Natural killer cell (primary cell): ENCODE results near the gene OR4F17. TPM values are rescaled to one million over a fixed set of nuclear protein-coding genes. Genes with fewer than 3 reads are reported as not detected.
A peak's percentile ranks its signal among the peaks of the same experiment; 100 is the strongest.
"Not testable (repeated sequence)": the region's sequence is repeated elsewhere in the genome, so short reads cannot be mapped to it uniquely, and the experiment has no call there.

Source experiments
- ATAC-seq, 3 donors: fragments of 150-1000 bp in 2 of 3; fragments of 200-7000 bp in 1 of 3; cut with Tn5 transposase; 1 replicate in 1 of 3; 2 replicates in 2 of 3; pipeline ENCODE4 v1.10.0; 2021; ENCODE audit warnings: mild to moderate bottlenecking in 2 of 3, moderate library complexity in 2 of 3
- DNase-seq, 2 donors: peaks; one replicate each; pipeline versions ENCODE4 v3.0.0 to v3.0.0-alpha.2; 2013 to 2021; ENCODE audit warnings: mixed read lengths in 1 of 2
- H3K27ac ChIP-seq: one replicate; pipeline ENCODE4 v1.5.1; 2013; ENCODE audit warnings: mild to moderate bottlenecking, low read length
- H3K27me3 ChIP-seq: one replicate; pipeline ENCODE4 v1.6.1; 2013; ENCODE audit warnings: low read length; ENCODE audit not compliant: control insufficient read depth, insufficient read depth
- H3K36me3 ChIP-seq: one replicate; pipeline ENCODE4 v1.6.1; 2013; ENCODE audit warnings: low read length; ENCODE audit not compliant: control insufficient read depth, insufficient read depth
- H3K4me1 ChIP-seq: one replicate; pipeline ENCODE4 v1.6.1; 2013; ENCODE audit warnings: low read length; ENCODE audit not compliant: control insufficient read depth, insufficient read depth
- H3K4me3 ChIP-seq: one replicate; pipeline ENCODE4 v1.5.1; 2013; ENCODE audit warnings: low read length
- H3K9me3 ChIP-seq: one replicate; pipeline ENCODE4 v1.6.1; 2013; ENCODE audit warnings: low read length; ENCODE audit not compliant: control insufficient read depth, insufficient read depth
- H3K27ac Mint-ChIP-seq, 2 donors: one replicate each; pipeline ENCODE4 v1.8.0; 2022; ENCODE audit warnings: mild to moderate bottlenecking in 2 of 2, mixed read lengths in 2 of 2, moderate library complexity in 1 of 2
- H3K27me3 Mint-ChIP-seq, 2 donors: one replicate each; pipeline ENCODE4 v1.8.0; 2022; ENCODE audit warnings: low read depth in 2 of 2, mixed read lengths in 2 of 2
- H3K36me3 Mint-ChIP-seq: one replicate; pipeline ENCODE4 v1.8.0; 2022; ENCODE audit warnings: mixed read lengths
- H3K4me1 Mint-ChIP-seq, 2 donors: one replicate each; pipeline ENCODE4 v1.8.0; 2022; ENCODE audit warnings: mixed read lengths in 2 of 2
- H3K4me3 Mint-ChIP-seq: one replicate; pipeline ENCODE4 v1.8.0; 2022; ENCODE audit warnings: mild to moderate bottlenecking, moderate library complexity, mixed read lengths
- H3K9me3 Mint-ChIP-seq, 2 donors: one replicate each; pipeline ENCODE4 v1.8.0; 2022; ENCODE audit warnings: mixed read lengths in 2 of 2
- WGBS: methylation state at CpG from one replicate; pipeline ENCODE4 v1.1.7; 2013; ENCODE audit warnings: missing lambda C conversion rate; ENCODE audit not compliant: insufficient coverage; 5-methylcytosine and 5-hydroxymethylcytosine counted together
- intact Hi-C: fragments of 100-400 bp; cut with micrococcal nuclease; formaldehyde crosslinking; loops from one replicate; pipeline ENCODE4 v1.14.2; 2022
- total RNA-seq, 4 donors: library from RNA; stranded (reverse); fragments of 120-200 nt in 1 of 4; gene quantifications; one replicate each; pipeline versions ENCODE4 v1.2.3 to v1.2.4, GENCODE V29; 2013 to 2022

OR4F17 gene, protein sequence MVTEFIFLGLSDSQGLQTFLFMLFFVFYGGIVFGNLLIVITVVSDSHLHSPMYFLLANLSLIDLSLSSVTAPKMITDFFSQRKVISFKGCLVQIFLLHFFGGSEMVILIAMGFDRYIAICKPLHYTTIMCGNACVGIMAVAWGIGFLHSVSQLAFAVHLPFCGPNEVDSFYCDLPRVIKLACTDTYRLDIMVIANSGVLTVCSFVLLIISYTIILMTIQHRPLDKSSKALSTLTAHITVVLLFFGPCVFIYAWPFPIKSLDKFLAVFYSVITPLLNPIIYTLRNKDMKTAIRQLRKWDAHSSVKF
- not detected for total RNA-seq
- not detected for total RNA-seq (2013)

DNA sequence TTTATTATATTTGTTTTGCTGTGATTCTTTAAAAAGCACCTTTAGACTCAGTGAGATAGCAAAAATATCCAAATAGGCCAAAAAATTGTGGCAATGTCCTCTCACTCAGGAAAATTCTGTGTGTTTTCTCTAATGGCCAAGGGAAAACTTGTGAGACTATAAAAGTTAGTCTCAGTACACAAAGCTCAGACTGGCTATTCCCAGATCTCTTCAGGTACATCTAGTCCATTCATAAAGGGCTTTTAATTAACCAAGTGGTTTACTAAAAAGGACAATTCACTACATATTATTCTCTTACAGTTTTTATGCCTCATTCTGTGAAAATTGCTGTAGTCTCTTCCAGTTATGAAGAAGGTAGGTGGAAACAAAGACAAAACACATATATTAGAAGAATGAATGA lies at the start of gene OR4F17:
TSS of gene OR4F17 (plus strand) at position 301 of the 400 bp plus-strand sequence. CDS start 3,575 bp downstream, outside the sequence.
- H3K27me3 ChIP-seq, H3K4me3 Mint-ChIP-seq, H3K4me1 ChIP-seq, DNase-seq, H3K36me3 Mint-ChIP-seq, H3K36me3 ChIP-seq, H3K9me3 Mint-ChIP-seq, H3K27me3 Mint-ChIP-seq, ATAC-seq, H3K4me1 Mint-ChIP-seq, H3K4me3 ChIP-seq, intact Hi-C loops, H3K27ac ChIP-seq, H3K9me3 ChIP-seq, H3K27ac Mint-ChIP-seq: not testable (repeated sequence)

DNA sequence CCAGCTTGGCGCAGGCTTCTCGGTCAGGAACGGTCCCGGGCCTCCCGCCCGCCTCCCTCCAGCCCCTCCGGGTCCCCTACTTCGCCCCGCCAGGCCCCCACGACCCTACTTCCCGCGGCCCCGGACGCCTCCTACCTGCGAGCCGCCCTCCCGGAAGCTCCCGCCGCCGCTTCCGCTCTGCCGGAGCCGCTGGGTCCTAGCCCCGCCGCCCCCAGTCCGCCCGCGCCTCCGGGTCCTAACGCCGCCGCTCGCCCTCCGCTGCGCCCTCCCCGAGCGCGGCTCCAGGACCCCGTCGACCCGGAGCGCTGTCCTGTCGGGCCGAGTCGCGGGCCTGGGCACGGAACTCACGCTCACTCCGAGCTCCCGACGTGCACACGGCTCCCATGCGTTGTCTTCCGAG lies 36.1 kb upstream of the OR4F17 start:
- H3K27ac ChIP-seq, H3K4me1 Mint-ChIP-seq, intact Hi-C loops, H3K4me1 ChIP-seq, H3K27me3 ChIP-seq, H3K36me3 ChIP-seq, H3K36me3 Mint-ChIP-seq, H3K27ac Mint-ChIP-seq, H3K4me3 ChIP-seq, H3K9me3 Mint-ChIP-seq, ATAC-seq, H3K9me3 ChIP-seq, H3K27me3 Mint-ChIP-seq, H3K4me3 Mint-ChIP-seq: not testable (repeated sequence)
- no CpG with 5 or more reads among the region's 54 CpGs for WGBS
- peak in 1 of 2 donors; percentile 52 for DNase-seq

DNA sequence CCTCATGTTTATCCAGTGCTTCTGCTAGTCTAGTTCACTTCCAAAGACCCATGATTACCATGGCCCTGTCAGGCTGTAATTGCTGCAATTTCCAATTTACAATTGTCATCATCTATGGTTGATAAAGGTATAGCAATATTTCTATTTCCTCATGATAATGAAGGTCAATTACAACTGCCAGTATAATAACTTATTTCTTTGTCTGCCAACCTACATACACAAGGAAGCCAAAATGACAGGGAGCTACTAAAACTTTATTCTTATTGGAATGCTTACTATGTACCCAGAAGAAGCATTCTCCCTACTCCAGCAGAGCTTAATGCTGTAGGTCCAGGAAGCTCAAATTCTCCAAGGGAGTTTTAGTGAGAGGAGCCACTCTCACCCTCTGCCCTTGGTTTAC lies 24.0 kb upstream of the OR4F17 start:
- H3K36me3 ChIP-seq, DNase-seq, H3K27me3 ChIP-seq, H3K27ac ChIP-seq, H3K27me3 Mint-ChIP-seq, intact Hi-C loops, H3K36me3 Mint-ChIP-seq, H3K9me3 ChIP-seq, H3K4me1 Mint-ChIP-seq, H3K4me1 ChIP-seq, H3K9me3 Mint-ChIP-seq, H3K27ac Mint-ChIP-seq, H3K4me3 Mint-ChIP-seq, H3K4me3 ChIP-seq, ATAC-seq: not testable (repeated sequence)

DNA sequence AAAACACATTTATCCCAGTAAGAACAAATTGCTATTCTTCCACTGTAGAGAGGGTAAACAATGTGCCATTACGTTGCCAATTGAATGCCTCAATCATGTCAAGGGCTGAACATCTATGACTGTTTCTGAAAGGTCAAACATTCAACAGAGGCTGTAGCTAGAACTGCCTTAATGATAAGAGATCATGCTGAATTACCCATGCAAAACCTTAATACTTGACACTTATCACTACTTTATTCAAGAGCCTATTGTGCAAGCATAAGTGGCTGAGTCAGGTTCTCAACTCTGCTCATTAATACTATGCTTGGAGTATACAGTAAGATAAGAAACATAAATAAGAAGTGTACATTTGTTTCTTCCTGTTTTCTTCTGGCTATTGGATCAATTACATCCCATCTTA lies 23.3 kb upstream of the OR4F17 start:
- H3K36me3 ChIP-seq, H3K27ac Mint-ChIP-seq, H3K4me1 ChIP-seq, H3K4me3 Mint-ChIP-seq, H3K27ac ChIP-seq, H3K27me3 Mint-ChIP-seq, ATAC-seq, H3K9me3 ChIP-seq, H3K36me3 Mint-ChIP-seq, H3K9me3 Mint-ChIP-seq, intact Hi-C loops, DNase-seq, H3K4me1 Mint-ChIP-seq, H3K4me3 ChIP-seq, H3K27me3 ChIP-seq: not testable (repeated sequence)
- WGBS = no CpG with 5 or more reads among the region's 1 CpG

DNA sequence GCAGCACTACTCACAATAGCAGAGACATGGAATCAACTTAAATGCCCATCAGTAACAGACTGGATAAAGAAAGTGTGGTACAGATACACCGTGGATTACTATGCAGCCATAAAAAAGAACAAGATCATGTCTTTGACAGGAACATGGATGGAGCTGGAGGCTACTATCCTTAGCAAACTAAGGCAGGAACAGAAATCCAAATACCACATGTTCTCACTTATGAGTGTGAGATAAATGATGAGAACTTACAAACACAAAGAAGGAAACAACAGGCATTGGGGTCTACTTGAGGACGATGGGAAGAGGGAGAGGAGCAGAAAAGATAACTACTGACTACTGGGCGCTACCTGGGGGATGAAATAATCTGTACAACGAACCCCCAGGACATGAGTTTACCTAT lies 16.2 kb upstream of the OR4F17 start:
- H3K27me3 Mint-ChIP-seq = peaks cover 6 to 15% of the 10 kb centered on the region in 2 donors
- H3K27ac ChIP-seq, H3K4me3 Mint-ChIP-seq, H3K4me3 ChIP-seq, H3K27ac Mint-ChIP-seq, H3K9me3 ChIP-seq, H3K27me3 ChIP-seq, H3K4me1 ChIP-seq, H3K9me3 Mint-ChIP-seq, ATAC-seq, H3K4me1 Mint-ChIP-seq, H3K36me3 Mint-ChIP-seq, intact Hi-C loops, H3K36me3 ChIP-seq: not testable (repeated sequence)
- DNase-seq = peak in 1 of 2 donors; percentile 1
- WGBS = 78% methylated on average over 2 of the region's 4 CpGs

DNA sequence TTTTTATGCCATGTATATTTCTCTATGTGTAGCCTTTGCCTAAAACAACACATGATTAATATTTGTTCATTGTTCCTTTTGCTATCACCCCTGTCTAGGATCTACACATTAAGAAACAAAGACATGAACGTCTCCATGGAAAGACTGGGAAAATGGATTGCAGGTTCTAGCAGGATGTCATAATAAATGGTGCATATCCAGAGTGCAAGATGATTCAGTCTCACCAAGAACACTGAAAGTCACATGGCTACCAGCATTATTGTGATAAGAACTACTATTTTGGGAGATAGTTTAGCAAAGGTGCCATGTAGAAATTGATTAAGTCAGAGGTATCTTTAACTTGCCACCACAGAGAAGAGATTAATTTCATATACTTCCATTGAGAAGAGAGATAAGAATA lies 12.1 kb upstream of the OR4F17 start:
- intact Hi-C loops, ATAC-seq, H3K4me3 ChIP-seq, H3K27ac Mint-ChIP-seq, H3K4me1 Mint-ChIP-seq, H3K9me3 Mint-ChIP-seq, H3K27me3 Mint-ChIP-seq, H3K4me1 ChIP-seq, H3K9me3 ChIP-seq, H3K27ac ChIP-seq, DNase-seq, H3K27me3 ChIP-seq, H3K4me3 Mint-ChIP-seq, H3K36me3 Mint-ChIP-seq, H3K36me3 ChIP-seq: not testable (repeated sequence)
- WGBS = no CpG with 5 or more reads among the region's 1 CpG

DNA sequence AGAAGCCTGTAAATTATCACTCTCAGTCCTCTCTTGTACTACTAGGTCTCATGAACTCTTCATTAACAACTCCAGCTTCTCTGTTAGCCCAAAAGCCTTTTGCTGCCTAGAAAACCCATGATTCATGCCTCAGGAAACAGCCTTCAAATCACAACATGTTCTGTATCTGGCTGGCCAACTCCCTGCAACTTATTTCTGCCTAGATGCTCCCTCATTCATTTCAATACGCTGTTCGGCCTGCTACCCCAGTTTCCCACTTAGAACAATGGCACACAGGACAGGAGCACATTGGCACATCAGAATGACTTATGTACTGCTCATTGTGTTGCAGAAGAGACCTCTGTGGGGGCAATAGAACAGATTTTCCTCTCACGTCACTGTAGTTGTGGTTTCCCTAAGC lies 9.3 kb upstream of the OR4F17 start:
- H3K4me1 ChIP-seq, H3K27me3 Mint-ChIP-seq, H3K36me3 ChIP-seq, ATAC-seq, H3K9me3 ChIP-seq, H3K4me3 ChIP-seq, H3K27ac Mint-ChIP-seq, intact Hi-C loops, H3K4me1 Mint-ChIP-seq, DNase-seq, H3K9me3 Mint-ChIP-seq, H3K27ac ChIP-seq, H3K36me3 Mint-ChIP-seq, H3K4me3 Mint-ChIP-seq, H3K27me3 ChIP-seq: not testable (repeated sequence)
- no CpG with 5 or more reads among the region's 3 CpGs for WGBS

DNA sequence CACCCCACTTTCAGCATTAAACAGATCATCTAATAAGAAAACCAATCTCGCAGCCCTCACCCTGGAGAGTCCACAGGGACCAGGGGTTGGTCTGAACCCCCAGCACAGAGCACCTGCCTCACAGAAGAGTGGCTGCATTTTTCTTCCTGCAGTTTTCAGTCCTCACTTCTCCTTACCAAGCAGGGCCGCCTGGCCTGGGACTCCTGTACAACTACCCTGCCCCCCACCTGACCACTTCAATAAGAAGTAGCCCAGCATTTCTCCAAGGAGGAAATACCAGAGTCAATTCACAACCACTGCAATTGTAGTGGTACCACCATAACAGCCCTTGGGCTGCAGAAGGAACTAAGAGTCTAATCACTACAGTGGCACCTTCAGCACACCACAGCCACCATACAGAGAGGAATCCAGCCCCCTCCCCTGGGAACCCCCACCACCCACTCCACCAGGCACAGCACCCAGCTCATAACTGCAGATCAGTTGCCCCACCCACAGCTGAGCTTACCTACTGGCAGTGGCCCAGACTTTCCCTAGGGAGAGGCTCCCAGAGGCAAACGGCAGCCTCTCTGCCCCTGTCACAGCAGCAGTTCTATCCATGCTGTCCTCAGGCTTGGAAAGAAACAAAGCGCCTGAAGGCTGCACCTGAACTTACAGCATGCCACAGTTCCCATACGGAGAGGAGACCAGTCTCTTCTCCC lies 13.7 kb downstream of the OR4F17 start:
- H3K27ac Mint-ChIP-seq, H3K9me3 Mint-ChIP-seq, H3K27me3 ChIP-seq, H3K27ac ChIP-seq, ATAC-seq, H3K9me3 ChIP-seq, H3K4me1 Mint-ChIP-seq, H3K4me3 ChIP-seq, intact Hi-C loops, H3K4me1 ChIP-seq, H3K4me3 Mint-ChIP-seq, H3K27me3 Mint-ChIP-seq, H3K36me3 Mint-ChIP-seq, DNase-seq, H3K36me3 ChIP-seq: not testable (repeated sequence)
- WGBS = no CpG with 5 or more reads among the region's 5 CpGs
